Activated B cell treated with CpG ODN at 0.5 μM for 24 hours (primary cell): ENCODE results near the gene TNK1. TPM values are rescaled to one million over a fixed set of nuclear protein-coding genes. Genes with fewer than 3 reads are reported as not detected.

ENCODE experiments used
- ATAC-seq: fragments of 200-7000 bp; cut with Tn5 transposase; one replicate; pipeline ENCODE4 v1.10.0; 2021; ENCODE audit warnings: low read depth, mild to moderate bottlenecking, moderate library complexity
- CTCF ChIA-PET: fragments of 350-600 bp; sonication (Branson Sonifier 250); formaldehyde crosslinking; loops from one replicate; lab custom pipeline; 2021; ENCODE audit warnings: antibody characterized with exemption; lab: Charles Lee
- POLR2A ChIA-PET: fragments of 350-600 bp; sonication (Branson Sonifier 250); formaldehyde crosslinking; loops from one replicate; lab custom pipeline; 2021; ENCODE audit warnings: antibody characterized with exemption; lab: Charles Lee
- DNase-seq: peaks from one replicate; pipeline ENCODE4 v3.0.0; 2022
- H3K27ac Mint-ChIP-seq: one replicate; pipeline ENCODE4 v1.8.0; 2020; ENCODE audit warnings: mixed read lengths
- H3K27me3 Mint-ChIP-seq: one replicate; pipeline ENCODE4 v1.8.0; 2021; ENCODE audit warnings: mixed read lengths
- H3K36me3 Mint-ChIP-seq: one replicate; pipeline ENCODE4 v1.8.0; 2021; ENCODE audit warnings: low read depth, mixed read lengths
- H3K4me1 Mint-ChIP-seq: one replicate; pipeline ENCODE4 v1.8.0; 2021; ENCODE audit warnings: mixed read lengths
- H3K4me3 Mint-ChIP-seq: one replicate; pipeline ENCODE4 v1.8.0; 2020; ENCODE audit warnings: mild to moderate bottlenecking, mixed read lengths
- H3K9me3 Mint-ChIP-seq: one replicate; pipeline ENCODE4 v1.8.0; 2020; ENCODE audit warnings: mixed read lengths
- intact Hi-C: fragments of 100-400 bp; cut with micrococcal nuclease; formaldehyde crosslinking; loops from one replicate; pipeline ENCODE4 v1.15.1; 2024
- total RNA-seq: library from RNA; stranded (reverse); gene quantifications from 2 replicates; pipeline ENCODE4 v1.2.3, GENCODE V29; 2022
- TF ChIP-seq, protein P1 (sequence below): fragments of 200-600 bp; IDR thresholded peaks from one replicate; pipeline ENCODE4 v1.8.0; 2022; ENCODE audit warnings: antibody characterized with exemption, mild to moderate bottlenecking

TNK1 gene
- total RNA-seq, 1 donor from 2014 or later: 5.8 TPM

DNA sequence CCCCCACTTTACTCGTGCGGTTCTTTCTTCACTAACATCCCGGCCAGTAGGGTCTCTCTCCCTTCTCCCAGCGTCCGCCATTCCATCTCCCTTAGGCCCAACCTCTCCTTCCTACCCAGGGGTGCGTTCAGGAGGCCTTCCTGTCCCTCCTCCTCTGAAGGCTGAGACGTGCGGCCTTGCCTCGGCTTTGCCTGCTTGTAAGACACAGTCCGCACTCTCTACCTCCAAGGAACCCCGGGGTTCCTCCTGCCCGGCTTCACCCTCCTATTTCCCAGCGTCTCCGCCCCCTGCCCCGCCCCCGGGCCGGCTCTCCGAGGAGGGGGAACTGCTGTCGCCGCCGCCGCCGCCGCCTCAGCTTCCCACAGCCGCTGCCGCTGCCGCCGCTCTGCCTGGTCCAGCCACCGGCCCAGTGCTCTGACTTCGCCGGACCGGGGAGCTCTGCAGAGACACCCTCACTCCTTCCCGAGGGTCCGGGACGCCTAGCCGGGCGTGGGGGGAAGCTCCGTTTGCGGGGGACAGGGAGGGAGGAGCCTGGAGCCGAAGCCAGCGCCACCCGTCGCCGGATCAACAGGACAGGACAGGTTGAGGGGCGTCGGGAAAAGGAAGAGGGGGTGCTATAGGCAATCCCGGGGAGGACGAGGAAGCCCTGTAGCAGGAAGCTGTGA lies 57.2 kb downstream of the TNK1 start:
- intact Hi-C loops: loop anchor here (1.0 to 5.0 kb wide), 3 partner anchors 82 to 391 kb away; no protein-coding TSS in a partner anchor
- H3K27me3 Mint-ChIP-seq: peaks cover 31% of the 10 kb centered on the region
- peaks cover 4% of the 10 kb centered on the region for H3K36me3 Mint-ChIP-seq
- H3K4me3 Mint-ChIP-seq: peak overlapping the region; percentile 58
- no peak overlapping the region for H3K27ac Mint-ChIP-seq
- ATAC-seq (no peak), DNase-seq (peak; percentile 64)
- ChIA-PET POLR2A (interaction anchor here (0.7 to 3.9 kb wide), 9 partner anchors 9 to 249 kb away, joined by 3 to 45 read pairs (median 6); partner anchors contain the start of genes MPDU1, NEURL4, POLR2A and SLC35G6), CTCF (interaction anchor here (1.2 to 2.7 kb wide), 3 partner anchors 42 to 56 kb away, joined by 3 to 10 read pairs (median 7); partner anchors contain the start of gene ZBTB4)
- H3K9me3 Mint-ChIP-seq: no peaks in the 10 kb centered on the region
- TF ChIP-seq, protein P1, sequence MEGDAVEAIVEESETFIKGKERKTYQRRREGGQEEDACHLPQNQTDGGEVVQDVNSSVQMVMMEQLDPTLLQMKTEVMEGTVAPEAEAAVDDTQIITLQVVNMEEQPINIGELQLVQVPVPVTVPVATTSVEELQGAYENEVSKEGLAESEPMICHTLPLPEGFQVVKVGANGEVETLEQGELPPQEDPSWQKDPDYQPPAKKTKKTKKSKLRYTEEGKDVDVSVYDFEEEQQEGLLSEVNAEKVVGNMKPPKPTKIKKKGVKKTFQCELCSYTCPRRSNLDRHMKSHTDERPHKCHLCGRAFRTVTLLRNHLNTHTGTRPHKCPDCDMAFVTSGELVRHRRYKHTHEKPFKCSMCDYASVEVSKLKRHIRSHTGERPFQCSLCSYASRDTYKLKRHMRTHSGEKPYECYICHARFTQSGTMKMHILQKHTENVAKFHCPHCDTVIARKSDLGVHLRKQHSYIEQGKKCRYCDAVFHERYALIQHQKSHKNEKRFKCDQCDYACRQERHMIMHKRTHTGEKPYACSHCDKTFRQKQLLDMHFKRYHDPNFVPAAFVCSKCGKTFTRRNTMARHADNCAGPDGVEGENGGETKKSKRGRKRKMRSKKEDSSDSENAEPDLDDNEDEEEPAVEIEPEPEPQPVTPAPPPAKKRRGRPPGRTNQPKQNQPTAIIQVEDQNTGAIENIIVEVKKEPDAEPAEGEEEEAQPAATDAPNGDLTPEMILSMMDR: no peak
- peaks cover 52% of the 10 kb centered on the region for H3K4me1 Mint-ChIP-seq

DNA sequence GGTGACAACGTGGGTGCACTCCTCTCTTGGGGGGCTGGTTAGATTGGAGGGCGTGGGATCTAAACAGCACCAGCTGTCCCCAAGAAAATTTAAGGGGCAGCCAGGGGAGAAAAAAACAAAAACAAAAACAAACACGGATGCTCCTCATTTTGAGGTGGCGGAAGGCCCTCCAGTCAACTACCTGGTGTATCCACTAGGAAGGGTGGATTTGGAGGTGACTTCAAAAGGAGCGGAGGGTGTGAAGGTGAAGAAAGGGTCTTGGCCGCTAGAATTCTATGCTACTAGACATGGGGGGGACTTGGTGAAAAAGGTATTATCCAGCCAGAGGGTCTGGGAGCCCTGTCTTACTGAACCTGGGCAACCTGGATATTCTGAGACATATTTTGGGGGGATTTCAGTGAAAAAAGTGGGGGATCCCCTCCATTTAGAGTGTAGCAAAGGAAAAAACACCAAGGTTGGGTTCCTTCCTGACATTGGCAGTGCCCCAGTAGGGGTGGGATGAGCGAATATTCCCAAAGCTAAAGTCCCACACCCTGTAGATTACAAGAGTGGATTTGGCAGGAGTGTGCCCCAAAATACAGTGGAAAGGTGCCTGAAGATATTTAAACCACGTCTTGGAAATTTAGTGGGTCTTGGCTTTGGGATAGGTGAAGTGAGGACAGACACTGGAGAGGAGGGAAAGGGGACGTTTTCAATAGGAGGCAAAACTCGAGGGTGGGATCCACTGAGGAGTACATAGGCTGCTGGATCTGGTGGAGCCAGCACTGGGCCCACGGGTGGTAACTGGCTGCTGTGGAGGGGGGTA lies 58.0 kb downstream of the TNK1 start:
- peaks cover 52% of the 10 kb centered on the region for H3K4me1 Mint-ChIP-seq
- peak overlapping the region; percentile 58 for H3K4me3 Mint-ChIP-seq
- H3K27me3 Mint-ChIP-seq: peaks cover 39% of the 10 kb centered on the region

More for the DNA sequence above, 58.0 kb downstream of the TNK1 start:
- Mint-ChIP-seq H3K36me3 (peaks cover 4% of the 10 kb centered on the region), H3K9me3 (no peaks in the 10 kb centered on the region), H3K27ac (no peak overlapping the region)
- TF ChIP-seq, protein P1: no peak
- DNase-seq (no peak), ATAC-seq (no peak)
- ChIA-PET POLR2A (interaction anchor here (0.7 to 3.9 kb wide), 9 partner anchors 16 to 145 kb away, joined by 3 to 42 read pairs (median 6); partner anchors contain the start of genes MPDU1, NEURL4, POLR2A and SLC35G6), CTCF (interaction anchor here (1.1 kb wide), 1 partner anchor 83 kb away, joined by 3 read pairs; no protein-coding TSS in a partner anchor)
- intact Hi-C loops: loop anchor here (5.0 kb wide), 2 partner anchors 227 to 392 kb away; no protein-coding TSS in a partner anchor

Other genes starting within 250 kb of the TNK1 start
- not detected in 2 replicates for gene ASGR1, start 201.7 kb upstream of the TNK1 start, total RNA-seq
- 3.9 and 5.0 TPM in 2 replicates for gene DLG4, start 161.3 kb upstream of the TNK1 start, total RNA-seq
- gene ACADVL, start 161.2 kb upstream of the TNK1 start, total RNA-seq: 438 and 469 TPM in 2 replicates
- 56.1 and 64.6 TPM in 2 replicates for gene DVL2, start 146.6 kb upstream of the TNK1 start, total RNA-seq
- 45.5 and 46.6 TPM in 2 replicates for gene PHF23, start 141.6 kb upstream of the TNK1 start, total RNA-seq
- 291 and 325 TPM in 2 replicates for gene GABARAP, start 138.6 kb upstream of the TNK1 start, total RNA-seq
- 165 and 168 TPM in 2 replicates for gene CTDNEP1, start 129.4 kb upstream of the TNK1 start, total RNA-seq
- 49.2 and 53.6 TPM in 2 replicates for gene ELP5, start 128.9 kb upstream of the TNK1 start, total RNA-seq
- gene CLDN7, start 118.6 kb upstream of the TNK1 start, total RNA-seq: 1.1 and 1.8 TPM in 2 replicates
- gene SLC2A4, start 99.4 kb upstream of the TNK1 start, total RNA-seq: not detected in 2 replicates
- gene YBX2, start 86.5 kb upstream of the TNK1 start, total RNA-seq: 0.16 TPM in 1 of 2 replicates, not detected in the other
- gene EIF5A, start 73.5 kb upstream of the TNK1 start, total RNA-seq: 656 and 664 TPM in 2 replicates
- gene GPS2, start 65.7 kb upstream of the TNK1 start, total RNA-seq: 105 and 115 TPM in 2 replicates
- gene NEURL4, start 51.8 kb upstream of the TNK1 start, total RNA-seq: 52.8 and 60.1 TPM in 2 replicates
- gene ACAP1, start 44.6 kb upstream of the TNK1 start, total RNA-seq: 298 and 328 TPM in 2 replicates
- 7.2 and 7.8 TPM in 2 replicates for gene KCTD11, start 28.9 kb upstream of the TNK1 start, total RNA-seq
- not detected in 2 replicates for gene TMEM95, start 25.9 kb upstream of the TNK1 start, total RNA-seq
- gene PLSCR3, start 13.4 kb downstream of the TNK1 start, total RNA-seq: 31.7 and 35.2 TPM in 2 replicates
- 98.2 and 117 TPM in 2 replicates for gene TMEM256, start 23.0 kb downstream of the TNK1 start, total RNA-seq
- gene NLGN2, start 26.8 kb downstream of the TNK1 start, total RNA-seq: 0.66 and 1.1 TPM in 2 replicates
- not detected in 2 replicates for gene SPEM1, start 39.2 kb downstream of the TNK1 start, total RNA-seq
- gene SPEM2, start 44.5 kb downstream of the TNK1 start, total RNA-seq: not detected in 2 replicates
- gene SPEM3, start 47.8 kb downstream of the TNK1 start, total RNA-seq: not detected in 2 replicates
- gene TMEM102, start 54.3 kb downstream of the TNK1 start, total RNA-seq: 13.4 and 14.8 TPM in 2 replicates
- gene FGF11, start 58.4 kb downstream of the TNK1 start, total RNA-seq: 1.3 and 2.8 TPM in 2 replicates
- 5.9 and 6.0 TPM in 2 replicates for gene CHRNB1, start 64.0 kb downstream of the TNK1 start, total RNA-seq
- 28.8 and 30.5 TPM in 2 replicates for gene ZBTB4, start 98.5 kb downstream of the TNK1 start, total RNA-seq
- not detected in 2 replicates for gene SLC35G6, start 100.4 kb downstream of the TNK1 start, total RNA-seq
- 148 and 162 TPM in 2 replicates for gene POLR2A, start 103.3 kb downstream of the TNK1 start, total RNA-seq
- gene TNFSF12, start 168.0 kb downstream of the TNK1 start, total RNA-seq: 25.2 and 30.7 TPM in 2 replicates
- 14.4 and 15.3 TPM in 2 replicates for gene TNFSF13, start 177.7 kb downstream of the TNK1 start, total RNA-seq
- 49.6 and 55.8 TPM in 2 replicates for gene SENP3, start 180.8 kb downstream of the TNK1 start, total RNA-seq
- 7.2 and 7.8 TPM in 2 replicates for gene CD68, start 198.5 kb downstream of the TNK1 start, total RNA-seq
- 50.7 and 58.9 TPM in 2 replicates for gene MPDU1, start 202.8 kb downstream of the TNK1 start, total RNA-seq
- 0.24 and 0.64 TPM in 2 replicates for gene SOX15, start 209.0 kb downstream of the TNK1 start, total RNA-seq
- 27.5 and 32.4 TPM in 2 replicates for gene FXR2, start 233.8 kb downstream of the TNK1 start, total RNA-seq
- gene SAT2, start 246.7 kb downstream of the TNK1 start, total RNA-seq: 44.5 and 45.0 TPM in 2 replicates
- gene SHBG, start 249.0 kb downstream of the TNK1 start, total RNA-seq: not detected in 2 replicates